Measurements from ENCODE around the gene OR9Q1.

DNA sequence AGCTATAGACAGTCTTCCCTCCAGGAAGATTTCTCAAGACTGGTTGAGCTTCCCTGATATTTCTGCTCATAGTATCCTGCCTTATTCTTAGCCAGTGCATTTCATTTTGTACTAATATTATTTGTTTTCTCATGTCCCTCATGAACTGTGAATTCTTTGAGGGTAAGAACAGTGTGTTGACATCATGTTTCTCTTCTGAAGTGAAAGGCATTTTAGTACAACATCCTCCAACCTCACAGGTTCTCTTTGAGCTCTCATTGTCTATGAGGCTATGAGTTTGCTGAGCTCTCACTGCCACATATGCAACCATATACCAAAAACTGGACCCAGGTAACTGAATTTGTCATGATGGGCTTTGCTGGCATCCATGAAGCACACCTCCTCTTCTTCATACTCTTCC is 7.0 kb downstream of the OR9Q1 start, which contains the start of gene OR6Q1:
- no peak for TF ChIP-seq GABPB1 (CRISPR knock-in tag; IDR thresholded peaks at IDR 0.05)
- TF ChIP-seq ZNF138 (CRISPR knock-in tag; IDR thresholded peaks at IDR 0.05; ENCODE audit: low read depth): no peak
- TF ChIP-seq, protein P1, sequence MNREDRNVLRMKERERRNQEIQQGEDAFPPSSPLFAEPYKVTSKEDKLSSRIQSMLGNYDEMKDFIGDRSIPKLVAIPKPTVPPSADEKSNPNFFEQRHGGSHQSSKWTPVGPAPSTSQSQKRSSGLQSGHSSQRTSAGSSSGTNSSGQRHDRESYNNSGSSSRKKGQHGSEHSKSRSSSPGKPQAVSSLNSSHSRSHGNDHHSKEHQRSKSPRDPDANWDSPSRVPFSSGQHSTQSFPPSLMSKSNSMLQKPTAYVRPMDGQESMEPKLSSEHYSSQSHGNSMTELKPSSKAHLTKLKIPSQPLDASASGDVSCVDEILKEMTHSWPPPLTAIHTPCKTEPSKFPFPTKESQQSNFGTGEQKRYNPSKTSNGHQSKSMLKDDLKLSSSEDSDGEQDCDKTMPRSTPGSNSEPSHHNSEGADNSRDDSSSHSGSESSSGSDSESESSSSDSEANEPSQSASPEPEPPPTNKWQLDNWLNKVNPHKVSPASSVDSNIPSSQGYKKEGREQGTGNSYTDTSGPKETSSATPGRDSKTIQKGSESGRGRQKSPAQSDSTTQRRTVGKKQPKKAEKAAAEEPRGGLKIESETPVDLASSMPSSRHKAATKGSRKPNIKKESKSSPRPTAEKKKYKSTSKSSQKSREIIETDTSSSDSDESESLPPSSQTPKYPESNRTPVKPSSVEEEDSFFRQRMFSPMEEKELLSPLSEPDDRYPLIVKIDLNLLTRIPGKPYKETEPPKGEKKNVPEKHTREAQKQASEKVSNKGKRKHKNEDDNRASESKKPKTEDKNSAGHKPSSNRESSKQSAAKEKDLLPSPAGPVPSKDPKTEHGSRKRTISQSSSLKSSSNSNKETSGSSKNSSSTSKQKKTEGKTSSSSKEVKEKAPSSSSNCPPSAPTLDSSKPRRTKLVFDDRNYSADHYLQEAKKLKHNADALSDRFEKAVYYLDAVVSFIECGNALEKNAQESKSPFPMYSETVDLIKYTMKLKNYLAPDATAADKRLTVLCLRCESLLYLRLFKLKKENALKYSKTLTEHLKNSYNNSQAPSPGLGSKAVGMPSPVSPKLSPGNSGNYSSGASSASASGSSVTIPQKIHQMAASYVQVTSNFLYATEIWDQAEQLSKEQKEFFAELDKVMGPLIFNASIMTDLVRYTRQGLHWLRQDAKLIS (CRISPR knock-in tag; IDR thresholded peaks at IDR 0.05): no peak
